ENCODE measurements around the gene TCF7L2.
A peak's percentile ranks its signal among the peaks of the same experiment; 100 is the strongest.

TCF7L2 gene

GRCh38 chr10:113027230-113027573 is 77.2 kb downstream of the TCF7L2 start:
- H3K36me3 ChIP-seq (ENCODE audit: control insufficient read depth in 1 of 2, insufficient read depth in 2 of 2, low read length in 2 of 2) = no peaks in the 10 kb centered on the region
- H3K4me1 ChIP-seq (ENCODE audit: control insufficient read depth in 1 of 2, insufficient read depth in 2 of 2, low read length in 2 of 2) = peaks cover 15 to 45% of the 10 kb centered on the region in 2 donors
- peak overlapping the region; percentile 57 for H3K27ac ChIP-seq (ENCODE audit: low read length)
- no peaks in the 10 kb centered on the region for H3K27me3 ChIP-seq (ENCODE audit: low read depth, low read length)
- no peaks in the 10 kb centered on the region for H3K9me3 ChIP-seq (ENCODE audit: control insufficient read depth in 1 of 2, low read length in 2 of 2)
- H3K4me3 ChIP-seq (ENCODE audit: low read depth in 1 of 2, low read length in 2 of 2) = no peak overlapping the region

- Histone ChIP-seq H3K4me3 (ENCODE audit: low read depth in 1 of 2, low read length in 2 of 2) (peak overlapping the region; percentile 3 to 6), H3K27ac (ENCODE audit: low read length) (peak overlapping the region; percentile 57), H3K9me3 (ENCODE audit: control insufficient read depth in 1 of 2, low read length in 2 of 2) (no peaks in the 10 kb centered on the region), H3K4me1 (ENCODE audit: control insufficient read depth in 1 of 2, insufficient read depth in 2 of 2, low read length in 2 of 2) (peaks cover 15 to 45% of the 10 kb centered on the region in 2 donors), H3K36me3 (ENCODE audit: control insufficient read depth in 1 of 2, insufficient read depth in 2 of 2, low read length in 2 of 2) (no peaks in the 10 kb centered on the region), H3K27me3 (ENCODE audit: low read depth, low read length) (no peaks in the 10 kb centered on the region)
Observed at GRCh38 chr10:113027574-113028455, 77.8 kb downstream of the TCF7L2 start.

GRCh38 chr10:113028456-113029440 is 78.7 kb downstream of the TCF7L2 start:
- Histone ChIP-seq H3K4me3 (ENCODE audit: low read depth in 1 of 2, low read length in 2 of 2) (no peak overlapping the region), H3K27me3 (ENCODE audit: low read depth, low read length) (no peaks in the 10 kb centered on the region), H3K9me3 (ENCODE audit: control insufficient read depth in 1 of 2, low read length in 2 of 2) (no peaks in the 10 kb centered on the region), H3K4me1 (ENCODE audit: control insufficient read depth in 1 of 2, insufficient read depth in 2 of 2, low read length in 2 of 2) (peaks cover 15 to 45% of the 10 kb centered on the region in 2 donors), H3K36me3 (ENCODE audit: control insufficient read depth in 1 of 2, insufficient read depth in 2 of 2, low read length in 2 of 2) (no peaks in the 10 kb centered on the region), H3K27ac (ENCODE audit: low read length) (no peak overlapping the region)

- no peak overlapping the region for H3K27ac ChIP-seq (ENCODE audit: low read length)
- H3K36me3 ChIP-seq (ENCODE audit: control insufficient read depth in 1 of 2, insufficient read depth in 2 of 2, low read length in 2 of 2) = no peaks in the 10 kb centered on the region
- no peak overlapping the region for H3K4me3 ChIP-seq (ENCODE audit: low read depth in 1 of 2, low read length in 2 of 2)
- H3K27me3 ChIP-seq (ENCODE audit: low read depth, low read length) = no peaks in the 10 kb centered on the region
- H3K9me3 ChIP-seq (ENCODE audit: control insufficient read depth in 1 of 2, low read length in 2 of 2) = no peaks in the 10 kb centered on the region
- peaks cover 15 to 46% of the 10 kb centered on the region in 2 donors for H3K4me1 ChIP-seq (ENCODE audit: control insufficient read depth in 1 of 2, insufficient read depth in 2 of 2, low read length in 2 of 2)
Observed at GRCh38 chr10:113030453-113030852, 80.4 kb downstream of the TCF7L2 start.

- H3K27ac ChIP-seq (ENCODE audit: low read length) = no peak overlapping the region
- H3K36me3 ChIP-seq (ENCODE audit: control insufficient read depth in 1 of 2, insufficient read depth in 2 of 2, low read length in 2 of 2) = no peaks in the 10 kb centered on the region
- peaks cover 15 to 53% of the 10 kb centered on the region in 2 donors for H3K4me1 ChIP-seq (ENCODE audit: control insufficient read depth in 1 of 2, insufficient read depth in 2 of 2, low read length in 2 of 2)
- no peaks in the 10 kb centered on the region for H3K27me3 ChIP-seq (ENCODE audit: low read depth, low read length)
- H3K4me3 ChIP-seq (ENCODE audit: low read depth in 1 of 2, low read length in 2 of 2) = no peak overlapping the region
- H3K9me3 ChIP-seq (ENCODE audit: control insufficient read depth in 1 of 2, low read length in 2 of 2) = no peaks in the 10 kb centered on the region
Observed at GRCh38 chr10:113031147-113031546, 81.1 kb downstream of the TCF7L2 start.

GRCh38 chr10:113033991-113034390 is 83.9 kb downstream of the TCF7L2 start:
- Histone ChIP-seq H3K27ac (ENCODE audit: low read length) (no peak overlapping the region), H3K4me3 (ENCODE audit: low read depth in 1 of 2, low read length in 2 of 2) (no peak overlapping the region), H3K36me3 (ENCODE audit: control insufficient read depth in 1 of 2, insufficient read depth in 2 of 2, low read length in 2 of 2) (no peaks in the 10 kb centered on the region)

GRCh38 chr10:113035732-113036312 is 85.8 kb downstream of the TCF7L2 start:
- Histone ChIP-seq H3K4me1 (ENCODE audit: control insufficient read depth in 1 of 2, insufficient read depth in 2 of 2, low read length in 2 of 2) (peaks cover 0 to 21% of the 10 kb centered on the region in 2 donors), H3K27ac (ENCODE audit: low read length) (no peak overlapping the region), H3K36me3 (ENCODE audit: control insufficient read depth in 1 of 2, insufficient read depth in 2 of 2, low read length in 2 of 2) (peaks cover 0 to 4% of the 10 kb centered on the region in 2 donors), H3K9me3 (ENCODE audit: control insufficient read depth in 1 of 2, low read length in 2 of 2) (no peaks in the 10 kb centered on the region), H3K4me3 (ENCODE audit: low read depth in 1 of 2, low read length in 2 of 2) (no peak overlapping the region), H3K27me3 (ENCODE audit: low read depth, low read length) (no peaks in the 10 kb centered on the region)

More at GRCh38 chr10:113033991-113034390, 83.9 kb downstream of the TCF7L2 start:
- Histone ChIP-seq H3K9me3 (ENCODE audit: control insufficient read depth in 1 of 2, low read length in 2 of 2) (no peaks in the 10 kb centered on the region), H3K27me3 (ENCODE audit: low read depth, low read length) (no peaks in the 10 kb centered on the region), H3K4me1 (ENCODE audit: control insufficient read depth in 1 of 2, insufficient read depth in 2 of 2, low read length in 2 of 2) (peaks cover 0 to 28% of the 10 kb centered on the region in 2 donors)

- peaks cover 0 to 4% of the 10 kb centered on the region in 2 donors for H3K36me3 ChIP-seq (ENCODE audit: control insufficient read depth in 1 of 2, insufficient read depth in 2 of 2, low read length in 2 of 2)
- no peaks in the 10 kb centered on the region for H3K9me3 ChIP-seq (ENCODE audit: control insufficient read depth in 1 of 2, low read length in 2 of 2)
- H3K4me1 ChIP-seq (ENCODE audit: control insufficient read depth in 1 of 2, insufficient read depth in 2 of 2, low read length in 2 of 2) = peaks cover 0 to 17% of the 10 kb centered on the region in 2 donors
- H3K27me3 ChIP-seq (ENCODE audit: low read depth, low read length) = no peaks in the 10 kb centered on the region
- no peak overlapping the region for H3K27ac ChIP-seq (ENCODE audit: low read length)
- no peak overlapping the region for H3K4me3 ChIP-seq (ENCODE audit: low read depth in 1 of 2, low read length in 2 of 2)
Observed at GRCh38 chr10:113036619-113037018, 86.6 kb downstream of the TCF7L2 start.

- Histone ChIP-seq H3K4me3 (ENCODE audit: low read depth in 1 of 2, low read length in 2 of 2) (no peak overlapping the region), H3K27ac (ENCODE audit: low read length) (no peak overlapping the region), H3K4me1 (ENCODE audit: control insufficient read depth in 1 of 2, insufficient read depth in 2 of 2, low read length in 2 of 2) (peaks cover 0 to 17% of the 10 kb centered on the region in 2 donors), H3K36me3 (ENCODE audit: control insufficient read depth in 1 of 2, insufficient read depth in 2 of 2, low read length in 2 of 2) (peaks cover 0 to 4% of the 10 kb centered on the region in 2 donors), H3K27me3 (ENCODE audit: low read depth, low read length) (no peaks in the 10 kb centered on the region), H3K9me3 (ENCODE audit: control insufficient read depth in 1 of 2, low read length in 2 of 2) (no peaks in the 10 kb centered on the region)
Observed at GRCh38 chr10:113037218-113037617, 87.2 kb downstream of the TCF7L2 start.

GRCh38 chr10:113038183-113038582 is 88.1 kb downstream of the TCF7L2 start:
- H3K36me3 ChIP-seq (ENCODE audit: control insufficient read depth in 1 of 2, insufficient read depth in 2 of 2, low read length in 2 of 2) = peaks cover 0 to 4% of the 10 kb centered on the region in 2 donors
- H3K4me1 ChIP-seq (ENCODE audit: control insufficient read depth in 1 of 2, insufficient read depth in 2 of 2, low read length in 2 of 2) = peaks cover 0 to 21% of the 10 kb centered on the region in 2 donors
- H3K27ac ChIP-seq (ENCODE audit: low read length) = no peak overlapping the region
- H3K27me3 ChIP-seq (ENCODE audit: low read depth, low read length) = no peaks in the 10 kb centered on the region
- H3K9me3 ChIP-seq (ENCODE audit: control insufficient read depth in 1 of 2, low read length in 2 of 2) = no peaks in the 10 kb centered on the region
- no peak overlapping the region for H3K4me3 ChIP-seq (ENCODE audit: low read depth in 1 of 2, low read length in 2 of 2)

- Histone ChIP-seq H3K4me3 (ENCODE audit: low read depth in 1 of 2, low read length in 2 of 2) (no peak overlapping the region), H3K27me3 (ENCODE audit: low read depth, low read length) (no peaks in the 10 kb centered on the region), H3K36me3 (ENCODE audit: control insufficient read depth in 1 of 2, insufficient read depth in 2 of 2, low read length in 2 of 2) (peaks cover 0 to 4% of the 10 kb centered on the region in 2 donors), H3K4me1 (ENCODE audit: control insufficient read depth in 1 of 2, insufficient read depth in 2 of 2, low read length in 2 of 2) (peaks cover 0 to 21% of the 10 kb centered on the region in 2 donors), H3K9me3 (ENCODE audit: control insufficient read depth in 1 of 2, low read length in 2 of 2) (no peaks in the 10 kb centered on the region), H3K27ac (ENCODE audit: low read length) (no peak overlapping the region)
Observed at GRCh38 chr10:113038985-113039384, 88.9 kb downstream of the TCF7L2 start.

Measured in muscle layer of duodenum (tissue), 2 donors.